Suprapubic skin (tissue), 4 donors: ENCODE measurements around the gene C1D. TPM values are rescaled to one million over a fixed set of nuclear protein-coding genes. Genes with fewer than 3 reads are reported as not detected.

Experiments
- DNase-seq, 2 donors: peaks; one replicate each; pipeline ENCODE4 v3.0.0-alpha.2; 2019; ENCODE audit warnings: low spot score in 2 of 2
- H3K27ac ChIP-seq: fragments of 200-600 bp; sonication (generic); one replicate; pipeline ENCODE4 v1.5.1; 2019
- H3K27me3 ChIP-seq: fragments of 200-600 bp; sonication (generic); one replicate; pipeline ENCODE4 v1.5.1; 2019
- H3K36me3 ChIP-seq: fragments of 200-600 bp; sonication (generic); one replicate; pipeline ENCODE4 v1.5.1; 2019
- H3K4me1 ChIP-seq: fragments of 200-600 bp; sonication (generic); one replicate; pipeline ENCODE4 v1.5.1; 2019
- H3K4me3 ChIP-seq: fragments of 200-600 bp; sonication (generic); one replicate; pipeline ENCODE4 v1.5.1; 2019; ENCODE audit warnings: mild to moderate bottlenecking
- H3K9me3 ChIP-seq: fragments of 200-600 bp; sonication (generic); one replicate; pipeline ENCODE4 v1.5.1; 2019
- EP300 ChIP-seq: sonication (generic); formaldehyde crosslinking; IDR thresholded peaks from one replicate; pipeline ENCODE4 v1.6.1; 2017; ENCODE audit warnings: antibody characterized with exemption
- POLR2A ChIP-seq, 2 donors: fragments of 450-650 bp; IDR thresholded peaks; one replicate each; pipeline ENCODE4 v1.6.1; 2017; ENCODE audit warnings: antibody characterized with exemption in 2 of 2, mild to moderate bottlenecking in 2 of 2, moderate library complexity in 2 of 2
- POLR2AphosphoS5 ChIP-seq, 3 donors: sonication (generic); formaldehyde crosslinking; IDR thresholded peaks; one replicate each; pipeline ENCODE4 v1.6.1; 2017; ENCODE audit warnings: antibody characterized with exemption in 3 of 3
- WGBS: methylation state at CpG from one replicate; pipeline ENCODE4 v1.1.5; 2018; 5-methylcytosine and 5-hydroxymethylcytosine counted together
- total RNA-seq, 4 donors: library from RNA; depleted of rRNA; stranded (reverse); fragments of >200 nt; gene quantifications; one replicate each; pipeline ENCODE4 v1.1.0, GENCODE V29; 2016
- TF ChIP-seq, protein P1 (sequence below), 2 donors: fragments of 200-600 bp in 1 of 2; fragments of 450-650 bp in 1 of 2; sonication (generic) in 1 of 2; IDR thresholded peaks; one replicate each; pipeline ENCODE4 v1.5.1; 2016 to 2019; ENCODE audit warnings: antibody characterized with exemption in 2 of 2, mild to moderate bottlenecking in 1 of 2, moderate library complexity in 1 of 2

The C1D gene
- total RNA-seq, 4 donors from 2014 or later: 19.8 to 28.4 (median 26.4) TPM

DNA sequence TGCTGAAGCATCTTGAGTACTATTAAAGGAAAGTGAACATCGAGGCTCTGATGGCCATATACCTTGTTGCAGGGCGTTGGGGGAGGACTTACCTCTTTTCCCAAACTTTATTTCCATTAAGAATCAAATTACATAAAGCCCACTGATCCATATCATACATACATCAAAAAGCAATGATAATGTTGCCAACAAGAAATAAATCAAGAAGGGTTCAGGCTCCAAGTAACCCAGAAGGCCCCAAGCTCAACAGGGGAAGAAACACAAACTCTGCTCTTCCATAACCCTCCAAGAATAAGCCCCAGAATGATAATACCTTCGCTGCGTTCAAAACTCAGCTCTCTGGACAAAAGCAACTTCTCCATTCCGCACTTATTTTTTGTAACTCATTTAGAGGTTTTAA is 32.3 kb downstream of the C1D start:
- no peak overlapping the region for H3K4me3 ChIP-seq
- no peak overlapping the region for H3K27ac ChIP-seq
- no peaks in the 10 kb centered on the region for H3K36me3 ChIP-seq
- DNase-seq: no peak
- H3K4me1 ChIP-seq: peaks cover 5% of the 10 kb centered on the region
- WGBS: 93% methylated on average over 5 of the region's 5 CpGs
- H3K27me3 ChIP-seq: no peaks in the 10 kb centered on the region
- no peaks in the 10 kb centered on the region for H3K9me3 ChIP-seq
- TF ChIP-seq, protein P1, sequence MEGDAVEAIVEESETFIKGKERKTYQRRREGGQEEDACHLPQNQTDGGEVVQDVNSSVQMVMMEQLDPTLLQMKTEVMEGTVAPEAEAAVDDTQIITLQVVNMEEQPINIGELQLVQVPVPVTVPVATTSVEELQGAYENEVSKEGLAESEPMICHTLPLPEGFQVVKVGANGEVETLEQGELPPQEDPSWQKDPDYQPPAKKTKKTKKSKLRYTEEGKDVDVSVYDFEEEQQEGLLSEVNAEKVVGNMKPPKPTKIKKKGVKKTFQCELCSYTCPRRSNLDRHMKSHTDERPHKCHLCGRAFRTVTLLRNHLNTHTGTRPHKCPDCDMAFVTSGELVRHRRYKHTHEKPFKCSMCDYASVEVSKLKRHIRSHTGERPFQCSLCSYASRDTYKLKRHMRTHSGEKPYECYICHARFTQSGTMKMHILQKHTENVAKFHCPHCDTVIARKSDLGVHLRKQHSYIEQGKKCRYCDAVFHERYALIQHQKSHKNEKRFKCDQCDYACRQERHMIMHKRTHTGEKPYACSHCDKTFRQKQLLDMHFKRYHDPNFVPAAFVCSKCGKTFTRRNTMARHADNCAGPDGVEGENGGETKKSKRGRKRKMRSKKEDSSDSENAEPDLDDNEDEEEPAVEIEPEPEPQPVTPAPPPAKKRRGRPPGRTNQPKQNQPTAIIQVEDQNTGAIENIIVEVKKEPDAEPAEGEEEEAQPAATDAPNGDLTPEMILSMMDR (IDR thresholded peaks at IDR 0.05): no peak
- no peak for TF ChIP-seq POLR2AphosphoS5 (IDR thresholded peaks at IDR 0.05)
- TF ChIP-seq POLR2A (IDR thresholded peaks at IDR 0.05): no peak
- TF ChIP-seq EP300: no peak

DNA sequence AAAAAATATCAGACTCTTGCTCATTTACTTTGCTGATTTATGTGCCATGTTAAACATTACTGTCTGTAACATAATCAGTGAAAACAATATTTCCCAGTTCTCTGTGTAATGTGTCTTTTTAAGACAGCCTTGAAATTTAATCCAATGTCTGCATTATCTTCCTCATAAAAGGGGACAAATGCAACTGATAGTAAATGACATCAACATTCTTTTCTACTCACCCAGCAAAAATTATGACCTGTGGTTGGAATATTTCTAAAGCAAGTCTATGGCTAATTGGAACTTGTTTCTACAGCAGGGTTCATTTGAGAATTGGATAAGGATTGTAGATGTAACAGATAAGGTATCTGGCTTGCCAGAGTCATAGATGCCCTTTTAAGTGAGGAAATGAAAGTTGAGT is 34.8 kb downstream of the C1D start:
- Histone ChIP-seq H3K27ac (no peak overlapping the region), H3K4me3 (no peak overlapping the region), H3K36me3 (no peaks in the 10 kb centered on the region), H3K27me3 (peaks cover 8% of the 10 kb centered on the region), H3K4me1 (peaks cover 5% of the 10 kb centered on the region), H3K9me3 (no peaks in the 10 kb centered on the region)
- TF ChIP-seq, protein P1 (IDR thresholded peaks at IDR 0.05): no peak
- TF ChIP-seq POLR2A (IDR thresholded peaks at IDR 0.05) (no peak), EP300 (no peak), POLR2AphosphoS5 (IDR thresholded peaks at IDR 0.05) (no peak)
- DNase-seq: no peak

DNA sequence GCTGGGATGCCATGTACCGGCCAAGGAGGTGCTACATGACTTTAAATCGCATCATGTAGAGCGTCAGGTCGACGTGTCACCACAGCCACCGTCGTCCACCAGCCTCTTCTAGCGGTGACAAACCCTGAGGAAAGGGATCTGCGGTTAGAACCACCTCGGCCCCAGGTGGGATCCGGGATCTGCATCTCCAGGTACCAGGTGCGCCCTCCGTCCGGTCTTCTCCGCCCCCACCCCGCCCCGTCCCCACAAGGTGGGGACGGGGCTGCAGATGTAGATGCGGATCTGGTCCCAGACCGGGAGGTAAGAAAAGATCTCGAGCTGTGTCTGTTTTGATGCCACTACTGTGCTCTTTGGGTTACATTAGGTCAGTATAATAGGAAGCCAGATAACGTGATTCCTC is 38.4 kb downstream of the C1D start:
- no peak for DNase-seq
- TF ChIP-seq POLR2AphosphoS5 (IDR thresholded peaks at IDR 0.05) (no peak), POLR2A (IDR thresholded peaks at IDR 0.05) (no peak), EP300 (no peak)
- TF ChIP-seq, protein P1 (IDR thresholded peaks at IDR 0.05): no peak
- H3K4me3 ChIP-seq: no peak overlapping the region
- no peaks in the 10 kb centered on the region for H3K4me1 ChIP-seq
- no peaks in the 10 kb centered on the region for H3K9me3 ChIP-seq
- H3K27me3 ChIP-seq: peaks cover 8% of the 10 kb centered on the region
- WGBS: 95% methylated on average over 21 of the region's 22 CpGs
- no peaks in the 10 kb centered on the region for H3K36me3 ChIP-seq
- no peak overlapping the region for H3K27ac ChIP-seq

DNA sequence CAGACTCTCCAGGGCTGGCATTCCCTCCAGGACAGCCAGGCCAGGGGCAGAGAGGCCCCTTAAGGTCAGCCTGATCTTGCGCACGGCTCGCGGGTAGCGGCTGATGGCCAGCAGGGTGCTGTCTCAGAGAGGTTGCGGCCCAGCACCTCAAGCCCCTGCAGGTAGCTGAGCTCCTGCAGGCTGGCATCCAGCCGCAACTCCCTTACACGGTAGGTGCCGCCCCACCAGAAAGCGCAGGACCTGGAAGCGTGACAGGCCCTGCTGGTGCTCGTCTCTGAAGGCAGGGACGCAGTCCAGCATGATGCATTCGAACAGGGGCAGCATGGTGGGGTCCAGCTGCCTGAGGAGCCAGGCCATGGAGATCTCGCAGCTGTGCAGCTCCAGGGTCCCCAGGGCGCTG is 38.9 kb downstream of the C1D start:
- DNase-seq: no peak
- no peak for TF ChIP-seq POLR2AphosphoS5 (IDR thresholded peaks at IDR 0.05)
- TF ChIP-seq, protein P1 (IDR thresholded peaks at IDR 0.05): no peak
- TF ChIP-seq EP300: no peak
- no peak for TF ChIP-seq POLR2A (IDR thresholded peaks at IDR 0.05)
- peaks cover 8% of the 10 kb centered on the region for H3K27me3 ChIP-seq
- H3K27ac ChIP-seq: no peak overlapping the region
- no peak overlapping the region for H3K4me3 ChIP-seq
- H3K9me3 ChIP-seq: no peaks in the 10 kb centered on the region
- H3K4me1 ChIP-seq: no peaks in the 10 kb centered on the region
- WGBS: no CpG with 5 or more reads among the region's 16 CpGs
- H3K36me3 ChIP-seq: no peaks in the 10 kb centered on the region

DNA sequence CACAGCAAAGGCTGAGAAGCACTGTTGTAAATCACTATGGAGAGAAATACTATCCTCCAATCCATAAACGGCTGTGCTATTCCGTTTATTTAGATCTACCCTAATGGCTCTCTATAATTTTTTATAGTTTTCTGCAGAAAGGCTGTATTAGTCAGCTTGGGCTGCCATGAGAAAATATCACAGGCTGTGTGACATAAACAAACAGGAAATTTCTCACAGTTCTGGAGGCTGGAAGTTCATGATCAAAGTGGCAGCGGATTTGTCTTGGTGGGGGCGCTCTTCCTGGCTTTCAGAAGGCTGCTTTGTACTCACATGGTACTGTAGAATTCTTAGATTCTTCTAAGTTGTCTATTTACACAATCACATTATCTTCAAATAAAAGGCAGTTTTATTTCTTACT is 44.1 kb downstream of the C1D start:
- H3K4me1 ChIP-seq: no peaks in the 10 kb centered on the region
- TF ChIP-seq POLR2AphosphoS5 (IDR thresholded peaks at IDR 0.05) (no peak), EP300 (no peak), POLR2A (IDR thresholded peaks at IDR 0.05) (no peak)
- TF ChIP-seq, protein P1 (IDR thresholded peaks at IDR 0.05): no peak
- no peak for DNase-seq
- no peak overlapping the region for H3K4me3 ChIP-seq
- H3K9me3 ChIP-seq: no peaks in the 10 kb centered on the region
- 93% methylated on average over 4 of the region's 4 CpGs for WGBS
- no peaks in the 10 kb centered on the region for H3K36me3 ChIP-seq
- H3K27me3 ChIP-seq: peaks cover 3% of the 10 kb centered on the region
- H3K27ac ChIP-seq: no peak overlapping the region
